Muscle of leg (tissue), 16 donors: ENCODE results near the gene SLC38A6. TPM values are rescaled to one million over a fixed set of nuclear protein-coding genes. Genes with fewer than 3 reads are reported as not detected.

Experiments
- DNase-seq: peaks from one replicate; pipeline ENCODE4 v3.0.0; 2013
- H3K27ac ChIP-seq: one replicate; pipeline ENCODE4 v1.5.1; 2013; ENCODE audit warnings: mild to moderate bottlenecking, low read length, control low read depth
- H3K27me3 ChIP-seq: one replicate; pipeline ENCODE4 v1.6.1; 2013; ENCODE audit warnings: low read length; ENCODE audit not compliant: control insufficient read depth, insufficient read depth
- H3K36me3 ChIP-seq: one replicate; pipeline ENCODE4 v1.6.1; 2013; ENCODE audit warnings: low read length; ENCODE audit not compliant: control insufficient read depth, insufficient read depth
- H3K4me1 ChIP-seq: one replicate; pipeline ENCODE4 v1.6.1; 2013; ENCODE audit warnings: low read length; ENCODE audit not compliant: control insufficient read depth, insufficient read depth
- H3K4me3 ChIP-seq: one replicate; pipeline ENCODE4 v1.5.1; 2013; ENCODE audit warnings: low read length, control low read depth
- H3K9me3 ChIP-seq: replicated peaks from 2 replicates; pipeline ENCODE4 v1.6.1; 2013; ENCODE audit warnings: low read depth, low read length; ENCODE audit not compliant: control insufficient read depth
- WGBS: methylation state at CpG from one replicate; pipeline ENCODE4 v1.1.5; 2013; ENCODE audit warnings: missing lambda C conversion rate; ENCODE audit not compliant: insufficient coverage; 5-methylcytosine and 5-hydroxymethylcytosine counted together
- long read RNA-seq, 11 donors: transcript quantifications; one replicate each; lab custom pipeline, GENCODE V29; 2026
- polyA plus RNA-seq, 8 donors: library from polyadenylated mRNA; unstranded; fragments of 120-200 nt; gene quantifications; one replicate each; pipeline versions ENCODE4 v1.2.1 to v1.2.3, GENCODE V29; 2013; ENCODE audit warnings: inconsistent platforms in 1 of 8, low replicate concordance in 1 of 8; ENCODE audit not compliant: insufficient read length in 8 of 8, insufficient read depth in 1 of 8
- total RNA-seq: library from RNA; stranded (reverse); fragments of 120-200 nt; gene quantifications from one replicate; pipeline ENCODE4 v1.2.4, GENCODE V29; 2013

Gene SLC38A6
- total RNA-seq (20.0 TPM), polyA plus RNA-seq (10 to 100 TPM; 10.1 to 19.2 (median 12.6) TPM)
- long read RNA-seq, donor 1, result 0 reads
- long read RNA-seq, donor 2, result 0 reads
- long read RNA-seq, donor 3, result 0 reads
- long read RNA-seq, donor 4, result 0 reads
- long read RNA-seq, donor 5, result 0 reads
- long read RNA-seq, donor 6, partial matches to known transcripts, result 0 of 1 reads
- long read RNA-seq, donor 6, other reads (novel, unspliced or antisense), result 0 of 1 reads
- long read RNA-seq, donor 7, partial matches to known transcripts, result 0 of 3 reads
- long read RNA-seq, donor 7, other reads (novel, unspliced or antisense), result 0 of 3 reads
- long read RNA-seq, donor 8, result 0 reads
- long read RNA-seq, donor 9, partial matches to known transcripts, result 0 of 1 reads
- long read RNA-seq, donor 9, other reads (novel, unspliced or antisense), result 0 of 1 reads
- long read RNA-seq, donor 10, partial matches to known transcripts, result 0 of 1 reads
- long read RNA-seq, donor 10, other reads (novel, unspliced or antisense), result 0 of 1 reads
- long read RNA-seq, donor 11, result 0 reads

- Histone ChIP-seq H3K36me3 (peaks cover 7% of the 10 kb centered on the region), H3K4me1 (peaks cover 10% of the 10 kb centered on the region), H3K4me3 (peak within 1 kb of the TSS; percentile 92), H3K9me3 (no peaks in the 10 kb centered on the region), H3K27ac (peak within 1 kb of the TSS; percentile 98), H3K27me3 (no peaks in the 10 kb centered on the region)
- DNase-seq, result peak; percentile 98
- 0% methylated on average over 56 of the region's 59 CpGs for WGBS
These were observed at the start of gene SLC38A6, which contains the start of gene TRMT5 for GRCh38 chr14:60980811-60981632. Gene SLC38A6, plus strand, starts transcription at chr14:60981245. Its CDS starts 33 bp downstream, at chr14:60981278. Gene TRMT5, minus strand, starts transcription at chr14:60981079. Its CDS starts 106 bp downstream, at chr14:60980973.

- Histone ChIP-seq H3K9me3 (no peaks in the 10 kb centered on the region), H3K27ac (no peak overlapping the region)
- 93% methylated on average over 5 of the region's 8 CpGs for WGBS
These were observed 47.0 kb upstream of the SLC38A6 start for GRCh38 chr14:60933920-60934655.

GRCh38 chr14:60935319-60935718 is 45.7 kb upstream of the SLC38A6 start:
- H3K4me3 ChIP-seq, result no peak overlapping the region
- no peaks in the 10 kb centered on the region for H3K4me1 ChIP-seq
- H3K9me3 ChIP-seq, result no peaks in the 10 kb centered on the region
- no peaks in the 10 kb centered on the region for H3K27me3 ChIP-seq
- peaks cover 2% of the 10 kb centered on the region for H3K36me3 ChIP-seq
- H3K27ac ChIP-seq, result no peak overlapping the region
- DNase-seq, result peak; percentile 55

More at GRCh38 chr14:60933920-60934655, 47.0 kb upstream of the SLC38A6 start:
- Histone ChIP-seq H3K27me3 (no peaks in the 10 kb centered on the region), H3K36me3 (peaks cover 2% of the 10 kb centered on the region), H3K4me3 (no peak overlapping the region), H3K4me1 (no peaks in the 10 kb centered on the region)
- DNase-seq, result no peak

GRCh38 chr14:60943637-60944032 is 37.4 kb upstream of the SLC38A6 start:
- Histone ChIP-seq H3K36me3 (no peaks in the 10 kb centered on the region), H3K27ac (peak overlapping the region; percentile 68), H3K9me3 (no peaks in the 10 kb centered on the region), H3K4me3 (no peak overlapping the region), H3K27me3 (no peaks in the 10 kb centered on the region), H3K4me1 (peaks cover 3% of the 10 kb centered on the region)
- no CpG with 5 or more reads among the region's 1 CpG for WGBS
- DNase-seq, result no peak

GRCh38 chr14:60944204-60944603 is 36.8 kb upstream of the SLC38A6 start:
- peak overlapping the region; percentile 68 for H3K27ac ChIP-seq
- no peak overlapping the region for H3K4me3 ChIP-seq
- no peaks in the 10 kb centered on the region for H3K36me3 ChIP-seq
- H3K4me1 ChIP-seq, result peaks cover 3% of the 10 kb centered on the region
- no peaks in the 10 kb centered on the region for H3K27me3 ChIP-seq
- WGBS, result no CpG with 5 or more reads among the region's 4 CpGs
- no peaks in the 10 kb centered on the region for H3K9me3 ChIP-seq
- DNase-seq, result peak; percentile 45

GRCh38 chr14:60945984-60946383 is 35.1 kb upstream of the SLC38A6 start:
- no peak overlapping the region for H3K27ac ChIP-seq
- H3K36me3 ChIP-seq, result no peaks in the 10 kb centered on the region
- peaks cover 3% of the 10 kb centered on the region for H3K4me1 ChIP-seq
- no peak overlapping the region for H3K4me3 ChIP-seq
- H3K9me3 ChIP-seq, result no peaks in the 10 kb centered on the region
- no peaks in the 10 kb centered on the region for H3K27me3 ChIP-seq
- no peak for DNase-seq
- no CpG with 5 or more reads among the region's 1 CpG for WGBS

GRCh38 chr14:60946773-60947172 is 34.3 kb upstream of the SLC38A6 start:
- whole genome bisulfite sequencing, result no CpG with 5 or more reads among the region's 3 CpGs
- no peak for DNase-seq
- no peaks in the 10 kb centered on the region for H3K9me3 ChIP-seq
- no peak overlapping the region for H3K27ac ChIP-seq
- no peak overlapping the region for H3K4me3 ChIP-seq
- peaks cover 4% of the 10 kb centered on the region for H3K4me1 ChIP-seq
- no peaks in the 10 kb centered on the region for H3K27me3 ChIP-seq
- H3K36me3 ChIP-seq, result no peaks in the 10 kb centered on the region

- Histone ChIP-seq H3K9me3 (peaks cover 12% of the 10 kb centered on the region), H3K36me3 (no peaks in the 10 kb centered on the region), H3K4me1 (peaks cover 3% of the 10 kb centered on the region), H3K27me3 (no peaks in the 10 kb centered on the region), H3K27ac (no peak overlapping the region), H3K4me3 (no peak overlapping the region)
- WGBS, result 100% methylated on average over 1 of the region's 3 CpGs
- DNase-seq, result peak; percentile 21
These were observed 29.1 kb upstream of the SLC38A6 start for GRCh38 chr14:60951776-60952435.

- Histone ChIP-seq H3K4me3 (no peak overlapping the region), H3K36me3 (no peaks in the 10 kb centered on the region), H3K27me3 (no peaks in the 10 kb centered on the region), H3K4me1 (peaks cover 3% of the 10 kb centered on the region), H3K9me3 (peaks cover 30% of the 10 kb centered on the region), H3K27ac (no peak overlapping the region)
- no peak for DNase-seq
- WGBS, result no CpG with 5 or more reads among the region's 4 CpGs
These were observed 24.8 kb upstream of the SLC38A6 start for GRCh38 chr14:60956202-60956601.
